Renal pelvis (tissue), 4 donors: ENCODE measurements around the gene TJP2. TPM values are rescaled to one million over a fixed set of nuclear protein-coding genes. Genes with fewer than 3 reads are reported as not detected.
"Not testable (repeated sequence)": the region's sequence is repeated elsewhere in the genome, so short reads cannot be mapped to it uniquely, and the experiment has no call there.

Experiments
- DNase-seq: peaks from one replicate; pipeline ENCODE4 v3.0.0-alpha.2; 2013
- polyA plus RNA-seq, 3 donors: library from polyadenylated mRNA; unstranded; fragments of 120-200 nt; gene quantifications; one replicate each; pipeline ENCODE4 v1.2.1, GENCODE V29; 2013; ENCODE audit not compliant: insufficient read length in 3 of 3

TJP2 gene
- polyA plus RNA-seq, 3 donors: 78.1 to 104 (median 101) TPM

- DNase-seq: no peak
These were observed 105.1 kb downstream of the TJP2 start for GRCh38 chr9:69279084-69279731.

- DNase-seq: no peak
These were observed 105.7 kb downstream of the TJP2 start for GRCh38 chr9:69279733-69280132.

GRCh38 chr9:69283003-69283402, 108.9 kb downstream of the TJP2 start:
- DNase-seq: no peak

- no peak for DNase-seq
These were observed 118.0 kb downstream of the TJP2 start for GRCh38 chr9:69292078-69292477.

GRCh38 chr9:69293156-69293555, 119.1 kb downstream of the TJP2 start:
- no peak for DNase-seq

- no peak for DNase-seq
These were observed 121.9 kb downstream of the TJP2 start for GRCh38 chr9:69295872-69296552.

- no peak for DNase-seq
These were observed 123.4 kb downstream of the TJP2 start for GRCh38 chr9:69297300-69297980.

- DNase-seq: no peak
These were observed 125.2 kb downstream of the TJP2 start for GRCh38 chr9:69299315-69299714.

GRCh38 chr9:69299826-69300225, 125.7 kb downstream of the TJP2 start:
- DNase-seq: no peak

GRCh38 chr9:69303331-69303730, 129.3 kb downstream of the TJP2 start:
- DNase-seq: no peak

GRCh38 chr9:69306895-69307445, 132.9 kb downstream of the TJP2 start:
- not testable (repeated sequence) for DNase-seq

- peak; percentile 30 for DNase-seq
These were observed 133.5 kb downstream of the TJP2 start for GRCh38 chr9:69307446-69308205.

- no peak for DNase-seq
These were observed 134.3 kb downstream of the TJP2 start for GRCh38 chr9:69308206-69308931.

- no peak for DNase-seq
These were observed 139.1 kb downstream of the TJP2 start for GRCh38 chr9:69313175-69313574.

GRCh38 chr9:69314547-69314946, 140.5 kb downstream of the TJP2 start:
- DNase-seq: no peak

GRCh38 chr9:69317081-69317480, 143.0 kb downstream of the TJP2 start:
- DNase-seq: no peak

GRCh38 chr9:69317894-69318293, 143.8 kb downstream of the TJP2 start:
- no peak for DNase-seq

GRCh38 chr9:69319324-69320025, 145.4 kb downstream of the TJP2 start:
- DNase-seq: peak; percentile 31

GRCh38 chr9:69322256-69322655, 148.2 kb downstream of the TJP2 start:
- no peak for DNase-seq

GRCh38 chr9:69323861-69324260, 149.8 kb downstream of the TJP2 start:
- DNase-seq: peak; percentile 50
